Mesothelial cell of epicardium (in vitro differentiated cells): ENCODE data around the gene PAPLN. TPM values are rescaled to one million over a fixed set of nuclear protein-coding genes. Genes with fewer than 3 reads are reported as not detected.

Experiments used
- DNase-seq, 2 experiments: peaks; one replicate each; pipeline ENCODE4 v3.0.0; 2021; ENCODE audit warnings: low spot score in 2 of 2; ENCODE audit not compliant: unreplicated experiment in 2 of 2
- H3K27ac Mint-ChIP-seq: 2 replicates; pipeline ENCODE4 v1.8.0; 2021; ENCODE audit warnings: mixed read lengths
- H3K27me3 Mint-ChIP-seq: 2 replicates; pipeline ENCODE4 v1.8.0; 2021; ENCODE audit warnings: low read depth, mixed read lengths
- H3K36me3 Mint-ChIP-seq: 2 replicates; pipeline ENCODE4 v1.8.0; 2021; ENCODE audit warnings: mixed read lengths
- H3K4me1 Mint-ChIP-seq: 2 replicates; pipeline ENCODE4 v1.8.0; 2021; ENCODE audit warnings: mixed read lengths
- H3K4me3 Mint-ChIP-seq: 2 replicates; pipeline ENCODE4 v1.8.0; 2021; ENCODE audit warnings: mild to moderate bottlenecking, moderate library complexity, mixed read lengths
- H3K9me3 Mint-ChIP-seq: 2 replicates; pipeline ENCODE4 v1.8.0; 2021; ENCODE audit warnings: mixed read lengths
- CTCF ChIP-seq: fragments of 200-600 bp; sonication (generic); IDR thresholded peaks from one replicate; pipeline ENCODE4 v1.5.0; 2021; ENCODE audit warnings: antibody characterized with exemption; ENCODE audit not compliant: unreplicated experiment
- total RNA-seq: library from RNA; stranded (reverse); gene quantifications from 3 replicates; pipeline ENCODE4 v1.2.1, GENCODE V29; 2021

Gene PAPLN
- total RNA-seq, 1 donor from 2014 or later: 10.6 TPM

- peaks cover 44% of the 10 kb centered on the region for H3K36me3 Mint-ChIP-seq
- H3K4me3 Mint-ChIP-seq: no peak overlapping the region
- H3K27me3 Mint-ChIP-seq: no peaks in the 10 kb centered on the region
- no peak overlapping the region for H3K27ac Mint-ChIP-seq
- DNase-seq: no peak
- no peaks in the 10 kb centered on the region for H3K4me1 Mint-ChIP-seq
- TF ChIP-seq CTCF: no peak
- H3K9me3 Mint-ChIP-seq: no peaks in the 10 kb centered on the region
Measured at GRCh38 chr14:73198253-73198652, 39.1 kb upstream of the PAPLN start.

- TF ChIP-seq CTCF: no peak
- peaks cover 50% of the 10 kb centered on the region for H3K36me3 Mint-ChIP-seq
- H3K4me3 Mint-ChIP-seq: no peak overlapping the region
- no peaks in the 10 kb centered on the region for H3K9me3 Mint-ChIP-seq
- no peaks in the 10 kb centered on the region for H3K27me3 Mint-ChIP-seq
- no peak for DNase-seq
- no peaks in the 10 kb centered on the region for H3K4me1 Mint-ChIP-seq
- no peak overlapping the region for H3K27ac Mint-ChIP-seq
Measured at GRCh38 chr14:73203527-73203926, 33.8 kb upstream of the PAPLN start.

GRCh38 chr14:73207615-73208014, 29.7 kb upstream of the PAPLN start:
- no peak overlapping the region for H3K27ac Mint-ChIP-seq
- no peaks in the 10 kb centered on the region for H3K9me3 Mint-ChIP-seq
- H3K4me1 Mint-ChIP-seq: no peaks in the 10 kb centered on the region
- no peaks in the 10 kb centered on the region for H3K27me3 Mint-ChIP-seq
- no peak overlapping the region for H3K4me3 Mint-ChIP-seq
- H3K36me3 Mint-ChIP-seq: peaks cover 42% of the 10 kb centered on the region
- no peak for TF ChIP-seq CTCF
- DNase-seq: no peak

- Mint-ChIP-seq H3K36me3 (peaks cover 47% of the 10 kb centered on the region), H3K4me3 (no peak overlapping the region), H3K4me1 (no peaks in the 10 kb centered on the region), H3K9me3 (no peaks in the 10 kb centered on the region), H3K27me3 (no peaks in the 10 kb centered on the region), H3K27ac (no peak overlapping the region)
- no peak for TF ChIP-seq CTCF
- no peak for DNase-seq
Measured at GRCh38 chr14:73208390-73208789, 28.9 kb upstream of the PAPLN start.

GRCh38 chr14:73208846-73209245, 28.5 kb upstream of the PAPLN start:
- Mint-ChIP-seq H3K4me3 (no peak overlapping the region), H3K4me1 (no peaks in the 10 kb centered on the region), H3K9me3 (no peaks in the 10 kb centered on the region), H3K27ac (no peak overlapping the region), H3K36me3 (peaks cover 48% of the 10 kb centered on the region), H3K27me3 (no peaks in the 10 kb centered on the region)
- TF ChIP-seq CTCF: no peak
- no peak for DNase-seq

- no peaks in the 10 kb centered on the region for H3K4me1 Mint-ChIP-seq
- peaks cover 51% of the 10 kb centered on the region for H3K36me3 Mint-ChIP-seq
- DNase-seq: no peak
- TF ChIP-seq CTCF: no peak
- H3K4me3 Mint-ChIP-seq: no peak overlapping the region
- no peaks in the 10 kb centered on the region for H3K27me3 Mint-ChIP-seq
- no peaks in the 10 kb centered on the region for H3K9me3 Mint-ChIP-seq
- H3K27ac Mint-ChIP-seq: no peak overlapping the region
Measured at GRCh38 chr14:73209953-73210352, 27.4 kb upstream of the PAPLN start.
